NCI-H2171 (cell line): ENCODE results near the gene CELF4.

Experiments
- DNase-seq: peaks from one replicate; lab custom pipeline; 2025; lab: John Stamatoyannopoulos, UW

Gene CELF4

GRCh38 chr18:37524139-37524497 lies 41.5 kb downstream of the CELF4 start:
- DNase-seq = no peak

GRCh38 chr18:37521510-37522465 lies 43.8 kb downstream of the CELF4 start:
- no peak for DNase-seq

GRCh38 chr18:37520508-37520907 lies 45.1 kb downstream of the CELF4 start:
- DNase-seq = no peak

GRCh38 chr18:37519510-37520135 lies 46.0 kb downstream of the CELF4 start:
- DNase-seq = no peak

- no peak for DNase-seq
Measured at GRCh38 chr18:37516361-37516853, 49.2 kb downstream of the CELF4 start.

GRCh38 chr18:37514953-37515352 lies 50.6 kb downstream of the CELF4 start:
- DNase-seq = no peak

- no peak for DNase-seq
Measured at GRCh38 chr18:37512400-37512799, 53.2 kb downstream of the CELF4 start.

- DNase-seq = no peak
Measured at GRCh38 chr18:37511721-37512298, 53.8 kb downstream of the CELF4 start.

- DNase-seq = no peak
Measured at GRCh38 chr18:37509600-37509999, 56.0 kb downstream of the CELF4 start.

- peak; percentile 72 for DNase-seq
Measured at GRCh38 chr18:37508207-37508606, 57.4 kb downstream of the CELF4 start.

GRCh38 chr18:37507239-37507638 lies 58.4 kb downstream of the CELF4 start:
- no peak for DNase-seq

GRCh38 chr18:37506001-37506400 lies 59.6 kb downstream of the CELF4 start:
- DNase-seq = no peak

- DNase-seq = no peak
Measured at GRCh38 chr18:37505321-37505720, 60.3 kb downstream of the CELF4 start.

- no peak for DNase-seq
Measured at GRCh38 chr18:37502601-37503000, 63.0 kb downstream of the CELF4 start.

- no peak for DNase-seq
Measured at GRCh38 chr18:37502036-37502435, 63.6 kb downstream of the CELF4 start.

- DNase-seq = no peak
Measured at GRCh38 chr18:37501136-37501535, 64.5 kb downstream of the CELF4 start.

- DNase-seq = no peak
Measured at GRCh38 chr18:37499913-37500312, 65.7 kb downstream of the CELF4 start.

GRCh38 chr18:37499044-37499443 lies 66.6 kb downstream of the CELF4 start:
- DNase-seq = peak; percentile 58

- DNase-seq = no peak
Measured at GRCh38 chr18:37497853-37498518, 67.6 kb downstream of the CELF4 start.

GRCh38 chr18:37496568-37496967 lies 69.0 kb downstream of the CELF4 start:
- DNase-seq = no peak

GRCh38 chr18:37495354-37495753 lies 70.2 kb downstream of the CELF4 start:
- DNase-seq = no peak

- no peak for DNase-seq
Measured at GRCh38 chr18:37494406-37494805, 71.2 kb downstream of the CELF4 start.
